ENCODE results near the gene KXD1. TPM values are rescaled to one million over a fixed set of nuclear protein-coding genes. Genes with fewer than 3 reads are reported as not detected.
A peak's percentile ranks its signal among the peaks of the same experiment; 100 is the strongest.

KXD1 gene
- total and polyA plus RNA-seq, 10 of the 15 experiments (the other 5 are each of a cell fraction or from before 2014, with no cell fraction given): 27.5 to 209 (median 129) TPM

GRCh38 chr19:18543814-18544475 is 13.7 kb upstream of the KXD1 start (continued):
- TF ChIP-seq ATF2 (IDR thresholded peaks at IDR 0.05; ENCODE audit: low read length) (no peak), SKIL (IDR thresholded peaks at IDR 0.05; ENCODE audit: low read depth, poor library complexity, severe bottlenecking) (peak; percentile 69), DPF2 (IDR thresholded peaks at IDR 0.05) (no peak), NRF1 (conservative IDR thresholded peaks at IDR 0.05; ENCODE audit: low read depth, low read length) (peak; percentile 51), POLR2AphosphoS5 (IDR thresholded peaks at IDR 0.05; ENCODE audit: low read length) (peak; percentile 73; the same call in 1 of the 2 replicates), SMC3 (IDR thresholded peaks at IDR 0.05; ENCODE audit: borderline replicate concordance, low read length) (no peak), EP300 (IDR thresholded peaks at IDR 0.05; ENCODE audit: borderline replicate concordance in 1 of 2, control insufficient read depth in 1 of 2, low read depth in 2 of 2, low read length in 2 of 2) (peak in 1 of 2 experiments; percentile 28; a peak in 1 of 4 replicates), CEBPZ (IDR thresholded peaks at IDR 0.05; ENCODE audit: low read depth, low read length) (no peak), ZBTB4 (CRISPR knock-in tag; IDR thresholded peaks at IDR 0.05) (no peak), POLR2A (IDR thresholded peaks at IDR 0.05; ENCODE audit: low read depth, low read length) (peak; percentile 75), TAF1 (IDR thresholded peaks at IDR 0.05; ENCODE audit: borderline replicate concordance, low read depth, low read length) (peak; percentile 83), RB1 (IDR thresholded peaks at IDR 0.05; ENCODE audit: borderline replicate concordance) (0 out of 2 replicates have a peak, but pooled peaks have one; percentile 35), HDGF (IDR thresholded peaks at IDR 0.05) (peak; percentile 58; the same call in 1 of the 2 replicates), RCOR1 (conservative IDR thresholded peaks at IDR 0.05; ENCODE audit: low read depth, low read length) (no peak), TCF3 (IDR thresholded peaks at IDR 0.05; ENCODE audit: borderline replicate concordance, insufficient read depth, low read depth, low read length) (no peak), PAX5 (IDR thresholded peaks at IDR 0.05; ENCODE audit: borderline replicate concordance, low read depth, low read length) (no peak), BACH1 (IDR thresholded peaks at IDR 0.05; ENCODE audit: borderline replicate concordance) (0 out of 2 replicates have a peak, but pooled peaks have one; percentile 16), PAX8 (IDR thresholded peaks at IDR 0.05) (no peak), TCF12 (IDR thresholded peaks at IDR 0.05; ENCODE audit: low read depth, low read length) (no peak), CREB1 (IDR thresholded peaks at IDR 0.05; ENCODE audit: low read depth) (peak; percentile 76)
